HG03025 (cell line): ENCODE results near the gene CNOT10.
"Not testable (repeated sequence)": the region's sequence is repeated elsewhere in the genome, so short reads cannot be mapped to it uniquely, and the experiment has no call there.

Experiments used
- ATAC-seq: cut with Tn5 transposase; IDR thresholded peaks from one replicate; pipeline ENCODE4 v1.9.1; 2021; ENCODE audit warnings: mild to moderate bottlenecking, moderate library complexity; ENCODE audit not compliant: unreplicated experiment, low FRiP score

Gene CNOT10

DNA sequence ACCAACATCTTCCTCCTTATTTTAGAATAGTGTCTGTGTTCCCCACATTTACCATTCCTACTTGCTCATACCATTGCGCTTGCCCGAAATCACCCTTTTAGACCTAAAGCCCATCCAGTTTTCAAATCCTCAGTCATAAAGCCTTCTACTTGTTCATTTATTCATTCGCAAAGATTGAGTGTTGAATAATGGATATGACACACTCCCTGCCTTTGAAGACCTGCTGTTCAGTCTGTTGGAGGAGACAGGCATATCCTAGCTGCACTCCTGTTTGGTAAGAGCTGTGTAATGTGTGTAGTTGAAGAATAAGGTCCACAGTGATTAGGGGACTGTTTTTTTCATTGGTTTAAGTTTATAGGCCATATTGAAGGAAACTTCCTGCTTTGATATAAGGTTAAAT lies 1.7 kb downstream of the CNOT10 start:
- no peak for ATAC-seq

DNA sequence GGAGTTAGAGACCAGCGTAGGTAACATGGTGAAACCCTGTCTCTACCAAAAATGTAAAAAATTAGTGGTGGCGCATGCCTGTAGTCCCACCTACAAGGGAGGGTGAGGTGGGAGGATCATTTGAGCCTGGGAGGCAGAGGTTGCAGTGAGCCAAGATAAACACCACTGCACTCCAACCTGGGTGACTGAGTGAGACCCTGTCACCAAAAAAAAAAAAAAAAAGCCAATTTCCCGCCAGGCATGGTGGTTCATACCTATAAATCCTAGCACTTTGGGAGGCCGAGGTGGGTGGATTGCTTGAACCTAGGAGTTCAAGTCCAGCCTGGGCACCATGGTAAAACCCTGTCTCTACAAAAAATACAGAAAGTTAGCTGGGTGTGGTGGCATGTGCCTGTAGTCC lies 6.9 kb downstream of the CNOT10 start:
- ATAC-seq: no peak

DNA sequence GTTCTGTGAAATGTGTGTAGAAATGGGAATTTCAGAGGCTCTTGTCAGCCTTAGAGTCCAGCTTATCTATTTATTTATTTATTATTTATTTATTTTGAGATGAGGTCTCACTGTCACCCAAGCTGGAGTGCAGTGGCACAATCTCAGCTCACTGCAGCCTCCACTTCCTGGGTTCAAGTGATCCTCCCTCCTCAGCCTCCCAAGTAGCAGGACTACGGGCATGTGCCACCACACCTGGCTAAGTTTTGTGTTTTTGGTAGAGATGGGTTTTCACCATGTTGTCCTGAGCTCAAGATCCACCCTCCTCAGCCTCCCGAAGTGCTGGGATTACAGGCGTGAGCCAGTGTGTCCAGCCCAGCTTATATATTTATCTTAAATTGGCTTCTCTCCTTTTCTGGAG lies 11.5 kb downstream of the CNOT10 start:
- no peak for ATAC-seq

DNA sequence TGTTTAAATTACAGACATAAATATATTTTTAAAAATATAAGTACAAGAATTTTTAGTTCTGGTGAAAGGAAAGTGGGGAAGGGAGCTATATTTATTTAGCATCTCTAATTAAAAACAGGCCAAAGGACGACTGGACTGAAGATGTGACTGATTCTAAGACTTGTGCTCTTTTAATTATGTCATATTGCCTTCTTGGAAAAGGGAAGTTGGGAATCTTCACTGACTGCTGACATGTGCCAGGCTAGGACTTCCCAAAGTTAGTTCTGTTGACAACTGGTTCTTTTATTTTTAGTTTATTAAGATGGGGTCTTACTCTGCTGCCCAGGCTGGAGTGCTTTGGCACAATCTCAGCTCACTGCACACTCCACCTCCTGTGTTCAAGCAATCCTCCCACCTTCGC lies 13.5 kb downstream of the CNOT10 start:
- no peak for ATAC-seq

DNA sequence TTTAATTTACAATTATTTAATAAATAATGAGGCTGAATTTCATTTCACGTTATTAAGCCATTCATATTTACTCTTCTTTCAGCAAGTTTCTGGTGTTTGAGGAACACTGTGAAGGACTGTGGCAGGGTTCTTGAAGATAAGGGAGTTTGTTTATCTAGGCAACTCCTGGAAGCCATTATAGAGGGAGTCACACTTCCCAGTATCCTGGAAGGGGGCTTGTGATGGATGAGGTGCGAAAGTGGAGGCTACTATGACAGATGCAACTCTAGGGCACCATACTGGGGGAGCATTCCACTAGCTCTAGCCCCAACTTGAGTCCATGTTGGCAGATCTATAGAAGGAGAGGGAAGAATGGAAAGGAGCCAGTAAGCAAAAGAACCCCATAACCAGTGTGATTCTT lies 14.4 kb downstream of the CNOT10 start:
- ATAC-seq: no peak

DNA sequence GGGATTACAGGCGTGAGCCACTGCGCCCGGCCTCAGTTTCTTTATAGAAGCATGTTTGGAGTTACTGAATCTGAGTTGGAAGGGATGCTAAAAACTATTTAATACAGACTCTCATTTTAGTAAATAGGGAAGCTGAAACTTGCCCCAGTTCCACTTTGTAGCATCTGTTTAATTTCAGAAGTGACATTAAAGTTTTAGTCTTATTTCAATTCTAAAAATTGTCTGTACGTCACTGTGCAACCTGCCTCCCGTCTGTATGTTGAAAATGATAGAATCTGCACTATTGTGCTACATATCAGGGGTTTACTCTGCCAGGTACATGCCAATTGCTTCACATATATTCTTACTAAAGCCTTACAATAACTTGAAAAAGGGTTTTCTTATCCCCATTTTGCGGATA lies 15.3 kb downstream of the CNOT10 start:
- no peak for ATAC-seq

DNA sequence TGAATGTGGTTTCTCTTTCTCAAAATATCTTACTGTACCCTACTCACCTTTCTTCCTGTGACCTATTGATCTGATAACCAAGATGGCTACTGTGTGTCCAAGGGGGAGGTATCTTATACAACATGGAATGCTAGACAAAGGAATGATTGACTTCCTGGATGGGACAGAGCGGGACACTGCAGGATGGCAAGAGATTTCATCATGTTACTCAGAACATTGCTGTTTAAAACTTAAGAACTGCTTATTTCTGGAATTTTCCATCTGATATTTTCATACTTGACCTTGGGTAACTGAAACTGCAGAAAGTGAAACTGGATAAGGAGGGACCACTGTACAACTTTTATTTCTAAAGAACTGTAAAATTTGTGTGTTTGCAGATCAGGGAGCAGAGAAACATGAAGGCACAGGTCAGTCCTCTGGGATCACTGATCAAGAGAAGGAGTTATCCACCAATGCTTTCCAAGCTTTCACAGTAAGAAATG lies 18.5 kb downstream of the CNOT10 start:
- no peak for ATAC-seq

DNA sequence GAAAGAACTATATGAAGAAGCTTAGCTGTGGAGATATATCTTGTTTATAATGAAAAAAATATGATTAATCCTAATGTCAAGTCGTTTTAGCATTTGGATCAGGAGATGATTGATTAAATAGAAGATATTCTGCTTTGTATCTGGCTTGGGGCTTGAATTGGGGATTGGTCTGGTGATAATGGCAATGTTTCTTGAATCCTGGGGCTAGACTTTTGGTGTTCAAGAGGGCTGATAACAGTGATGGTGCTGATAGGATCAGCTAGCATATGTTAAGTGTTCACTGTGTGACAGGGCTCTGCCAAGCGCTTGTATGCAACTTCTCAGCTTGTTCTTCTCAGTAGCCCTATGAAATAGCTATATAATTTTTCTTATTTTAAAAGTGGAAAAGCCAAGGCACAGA lies 20.2 kb downstream of the CNOT10 start:
- ATAC-seq: no peak

DNA sequence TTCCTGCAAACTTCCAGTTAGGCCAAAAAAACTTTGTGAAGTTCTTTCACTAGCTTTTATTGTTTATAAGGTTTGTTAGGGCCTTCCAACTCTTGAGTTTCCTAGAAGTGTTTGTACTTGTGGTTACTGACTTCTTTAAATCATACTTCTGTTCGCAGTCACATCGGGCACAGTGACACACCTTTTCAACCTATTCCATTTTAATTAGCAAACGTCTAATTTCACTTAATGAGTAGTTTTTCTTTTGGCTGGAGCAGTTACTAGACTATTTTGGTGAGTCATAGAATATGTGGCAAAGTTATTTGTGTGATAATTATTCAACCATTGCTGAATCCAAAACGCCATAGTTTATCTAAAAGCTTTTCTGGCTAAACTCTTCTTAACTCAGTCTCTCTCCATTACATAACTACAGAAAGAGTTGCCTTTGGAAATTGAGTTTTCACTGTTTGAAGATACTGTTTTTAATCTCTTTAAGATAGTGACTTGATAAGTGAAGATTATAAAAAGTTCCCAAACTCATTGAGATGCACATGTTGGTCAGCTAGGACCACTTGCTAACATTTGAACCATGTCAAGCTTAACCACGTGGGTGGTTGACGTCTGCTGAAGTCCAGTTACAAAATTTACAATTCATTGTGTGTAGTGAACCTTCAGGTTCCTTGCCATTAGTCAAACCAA lies 21.5 kb downstream of the CNOT10 start:
- no peak for ATAC-seq

DNA sequence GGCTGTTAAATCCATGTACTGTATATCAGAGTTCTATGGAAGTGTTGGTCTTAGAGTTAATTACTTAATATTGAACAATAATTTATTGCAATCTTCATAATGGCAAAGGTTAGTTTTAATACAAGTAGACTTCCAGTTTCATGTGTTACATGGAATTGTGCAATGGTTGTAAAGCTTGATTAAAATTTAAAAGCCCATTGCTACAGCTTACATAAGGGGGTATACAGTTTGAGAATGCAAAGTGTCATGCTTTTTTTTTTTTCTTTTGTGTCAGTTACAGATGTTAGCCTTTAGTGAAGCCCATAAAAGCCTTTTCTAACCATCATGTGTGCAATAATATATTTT lies 22.0 kb downstream of the CNOT10 start:
- no peak for ATAC-seq

DNA sequence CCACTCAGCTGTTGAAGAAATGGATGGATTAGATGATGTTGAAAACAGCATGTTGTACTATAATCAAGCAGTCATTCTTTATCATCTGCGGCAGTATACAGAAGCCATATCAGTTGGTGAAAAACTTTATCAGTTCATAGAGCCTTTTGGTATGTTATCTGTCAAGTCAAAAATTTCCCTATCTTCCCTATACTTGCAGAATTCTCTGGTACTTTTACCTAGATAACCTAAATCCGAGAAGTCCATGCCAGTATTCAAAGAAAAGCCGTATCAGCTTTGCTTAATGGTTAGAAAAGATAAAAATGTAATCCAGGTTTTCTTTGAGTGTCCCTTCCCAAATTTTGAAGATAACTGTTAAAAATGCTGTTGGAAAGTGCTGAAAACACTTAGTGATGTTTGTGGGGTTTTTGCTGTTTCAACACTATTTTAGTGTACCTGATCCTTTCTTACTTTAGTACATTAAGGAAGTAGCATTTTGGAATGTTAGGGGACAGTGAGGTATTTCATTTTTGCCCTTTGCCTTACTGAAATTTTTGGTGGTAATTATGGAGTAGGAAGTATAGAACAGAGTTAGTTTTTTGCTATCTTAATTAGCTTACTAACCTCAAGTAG lies 23.8 kb downstream of the CNOT10 start:
- ATAC-seq: no peak

DNA sequence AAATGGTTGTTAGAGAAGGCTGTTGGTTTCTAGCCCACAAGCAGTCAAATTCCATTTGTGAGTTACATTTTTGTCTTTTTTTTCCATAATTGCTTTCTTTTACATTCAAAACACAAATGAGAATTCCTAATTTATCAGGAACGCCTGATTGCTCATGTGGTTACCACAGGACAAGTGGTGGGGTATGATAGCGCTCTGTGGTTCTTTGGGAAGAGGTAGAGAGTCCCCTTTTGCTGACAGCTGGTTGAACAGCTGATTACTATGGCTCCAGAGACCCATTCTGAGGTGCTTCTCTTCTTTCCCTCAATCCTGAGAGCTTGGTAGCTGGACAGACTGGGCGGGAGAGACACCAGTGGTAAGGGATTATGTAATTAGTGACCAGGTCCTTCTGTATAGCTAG lies 24.4 kb downstream of the CNOT10 start:
- ATAC-seq: no peak

DNA sequence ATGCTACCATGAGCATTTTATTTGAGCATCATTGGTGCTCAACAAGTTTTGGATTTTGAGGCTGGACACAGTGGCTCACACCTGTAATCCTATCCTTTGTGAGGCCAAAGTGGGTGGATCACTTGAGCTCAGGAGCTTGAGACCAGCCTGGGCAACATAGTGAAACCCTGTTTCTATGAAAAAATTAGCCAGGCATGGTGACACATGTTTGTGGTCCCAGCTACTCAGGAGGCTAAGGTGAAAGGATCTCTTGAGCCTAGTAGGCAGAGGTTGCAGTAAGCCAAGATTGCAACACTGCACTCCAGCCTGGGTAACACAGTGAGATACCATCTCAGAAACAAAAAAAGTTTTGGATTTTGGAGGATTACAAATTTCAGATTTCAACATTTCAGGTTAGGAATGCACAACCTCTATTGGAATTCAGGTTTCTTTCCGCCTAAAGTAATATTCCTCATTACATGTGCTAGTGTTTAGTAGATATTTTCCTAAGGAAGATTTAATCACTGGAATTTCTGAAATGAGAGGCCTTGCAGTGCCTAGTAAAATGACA lies 27.6 kb downstream of the CNOT10 start:
- no peak for ATAC-seq

DNA sequence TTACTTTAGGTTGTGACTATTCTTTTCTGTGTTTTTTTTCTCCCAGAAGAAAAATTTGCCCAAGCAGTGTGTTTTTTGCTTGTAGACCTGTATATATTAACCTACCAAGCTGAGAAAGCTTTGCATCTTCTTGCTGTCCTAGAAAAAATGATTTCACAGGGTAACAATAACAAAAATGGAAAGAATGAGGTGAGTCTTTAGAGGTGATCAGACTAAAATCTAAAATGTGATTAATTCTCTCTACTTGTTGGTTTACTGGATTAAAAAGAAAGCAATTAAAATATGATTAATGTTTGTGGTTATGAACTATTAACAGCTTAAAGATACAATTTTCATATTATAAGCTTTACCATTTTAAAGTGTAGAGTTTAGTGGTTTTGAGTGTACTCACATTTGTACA lies 28.2 kb downstream of the CNOT10 start:
- ATAC-seq: no peak

DNA sequence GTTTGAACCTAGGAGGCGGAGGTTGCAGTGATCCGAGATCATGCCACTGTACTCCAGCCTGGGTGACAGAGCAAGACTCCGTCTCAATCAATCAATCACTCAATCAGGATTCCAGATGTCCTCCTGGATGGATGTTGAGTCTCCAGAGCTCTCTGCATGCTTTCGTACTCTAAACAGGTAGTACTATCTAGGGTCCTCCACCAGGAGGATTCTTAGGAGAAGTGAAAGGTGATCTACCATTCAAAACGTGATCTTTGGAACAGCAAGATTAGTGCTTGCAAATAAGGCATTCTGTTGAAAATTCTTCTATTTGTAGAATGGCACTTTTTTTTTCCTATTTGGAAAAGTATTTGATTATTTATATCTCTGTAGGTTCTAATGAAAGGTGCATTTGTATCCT lies 34.3 kb downstream of the CNOT10 start:
- no peak for ATAC-seq

DNA sequence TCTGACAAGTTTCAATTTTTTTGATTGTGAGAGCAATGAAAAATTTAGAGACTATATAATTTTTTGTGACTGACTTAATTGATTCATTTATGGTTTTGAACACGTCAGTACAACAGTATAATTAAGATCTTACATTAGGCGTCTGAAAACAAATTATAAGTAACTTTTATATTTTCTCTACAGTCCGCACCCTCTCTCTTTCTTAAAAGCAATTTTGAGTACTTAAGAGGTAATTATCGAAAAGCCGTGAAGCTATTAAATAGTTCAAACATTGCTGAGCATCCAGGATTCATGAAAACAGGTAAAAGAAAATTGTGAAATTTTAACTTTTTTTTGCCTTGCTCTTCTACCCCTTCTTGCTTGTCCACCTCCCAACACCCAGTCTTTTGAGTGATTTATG lies 34.9 kb downstream of the CNOT10 start:
- no peak for ATAC-seq

DNA sequence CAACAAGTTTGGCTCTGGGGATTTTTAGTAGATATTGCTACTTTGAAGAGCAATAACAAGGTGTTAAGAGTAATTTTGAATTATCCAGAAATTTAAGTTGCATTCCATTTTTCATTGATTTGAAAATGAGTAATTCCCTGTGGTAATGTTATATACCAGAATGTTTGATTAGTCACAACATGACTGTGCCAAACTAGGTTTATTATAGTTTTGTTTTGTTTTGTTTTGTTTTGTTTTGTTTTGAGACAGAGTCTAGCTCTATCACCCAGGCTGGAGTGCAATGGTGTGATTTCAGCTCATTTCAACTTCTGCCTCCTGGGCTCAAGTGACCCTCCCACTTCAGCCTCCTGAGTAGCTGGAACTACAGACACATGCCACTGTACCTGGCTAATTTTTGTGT lies 40.7 kb downstream of the CNOT10 start:
- ATAC-seq: no peak

DNA sequence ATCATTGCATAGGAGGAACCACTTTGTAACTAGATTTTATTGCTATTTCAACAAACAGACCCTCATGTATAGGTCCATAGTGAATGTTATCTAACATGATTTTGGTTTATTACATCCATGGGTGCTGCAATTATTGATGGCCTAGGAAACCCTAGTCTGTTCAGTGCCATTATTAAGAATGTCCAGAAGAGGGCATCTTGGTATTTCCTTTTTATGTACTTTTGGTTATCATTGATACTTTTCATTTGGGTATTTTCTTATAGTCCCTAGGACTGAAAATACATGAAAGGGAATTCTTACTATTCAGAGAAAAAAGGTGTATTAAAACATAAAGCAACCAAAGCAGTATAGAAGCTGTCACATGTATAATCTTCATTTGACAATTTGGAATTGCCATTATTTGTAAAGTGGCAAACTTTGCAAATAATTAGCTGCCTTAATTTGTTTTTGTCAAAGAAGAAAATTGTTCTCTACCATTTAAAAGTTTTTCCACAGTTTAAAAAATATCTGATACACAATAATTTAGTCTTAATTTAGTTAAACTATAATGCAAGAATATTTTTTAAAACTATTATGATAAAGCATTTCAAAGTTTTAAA lies 48.7 kb downstream of the CNOT10 start:
- no peak for ATAC-seq

DNA sequence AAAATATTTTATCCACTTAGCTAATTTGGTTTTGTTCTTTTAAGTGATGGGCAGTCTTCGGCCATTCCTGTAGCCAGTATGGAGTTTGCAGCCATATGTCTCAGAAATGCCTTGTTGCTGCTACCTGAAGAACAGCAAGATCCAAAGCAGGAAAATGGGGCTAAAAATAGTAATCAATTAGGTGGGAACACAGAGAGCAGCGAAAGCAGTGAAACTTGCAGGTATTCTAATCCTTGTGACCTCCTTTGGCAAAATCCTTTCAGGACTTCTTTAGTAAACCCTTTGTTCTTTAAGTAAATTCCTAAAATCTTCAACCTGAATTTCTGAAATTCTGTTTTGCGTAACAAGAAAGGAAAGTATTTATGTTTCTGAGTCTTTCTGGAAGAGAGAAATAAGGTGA lies 49.8 kb downstream of the CNOT10 start:
- ATAC-seq: no peak

DNA sequence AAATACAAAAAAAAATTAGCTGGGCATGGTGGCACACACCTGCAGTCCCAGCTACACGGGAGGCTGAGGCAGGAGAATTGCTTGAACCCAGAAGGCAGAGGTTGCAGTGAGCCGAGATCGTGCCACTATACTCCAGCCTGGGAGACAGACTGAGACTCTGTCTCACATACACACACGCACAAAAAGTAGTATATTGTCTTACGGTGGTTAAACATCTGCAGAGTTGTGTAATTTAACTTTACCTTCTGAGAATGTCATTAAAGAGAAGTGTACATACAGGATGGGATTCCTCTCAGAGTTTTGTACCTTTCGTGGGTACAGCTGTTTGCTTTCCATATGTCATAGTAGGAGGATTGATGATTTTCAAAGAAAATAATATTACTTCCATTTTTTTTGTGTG lies 58.5 kb downstream of the CNOT10 start:
- not testable (repeated sequence) for ATAC-seq

DNA sequence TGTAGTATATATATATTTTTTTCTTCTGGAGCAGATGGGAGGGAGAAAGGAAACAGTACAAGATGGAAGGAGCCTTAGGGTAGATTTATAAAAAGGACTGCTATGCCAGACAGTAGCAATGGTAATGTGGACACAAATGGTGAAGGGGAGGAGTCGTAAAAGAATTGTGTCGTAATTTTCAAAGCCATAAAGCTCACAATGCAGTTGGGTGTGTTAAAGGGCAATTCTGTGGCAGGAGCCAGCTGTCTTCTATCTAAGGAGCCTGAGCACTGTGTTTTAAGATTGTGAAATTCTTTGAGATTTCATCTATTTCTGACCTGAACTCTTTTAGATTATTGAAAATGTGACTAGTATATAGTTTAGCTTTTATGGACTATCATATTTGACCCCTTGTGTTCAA lies 58.9 kb downstream of the CNOT10 start:
- no peak for ATAC-seq

DNA sequence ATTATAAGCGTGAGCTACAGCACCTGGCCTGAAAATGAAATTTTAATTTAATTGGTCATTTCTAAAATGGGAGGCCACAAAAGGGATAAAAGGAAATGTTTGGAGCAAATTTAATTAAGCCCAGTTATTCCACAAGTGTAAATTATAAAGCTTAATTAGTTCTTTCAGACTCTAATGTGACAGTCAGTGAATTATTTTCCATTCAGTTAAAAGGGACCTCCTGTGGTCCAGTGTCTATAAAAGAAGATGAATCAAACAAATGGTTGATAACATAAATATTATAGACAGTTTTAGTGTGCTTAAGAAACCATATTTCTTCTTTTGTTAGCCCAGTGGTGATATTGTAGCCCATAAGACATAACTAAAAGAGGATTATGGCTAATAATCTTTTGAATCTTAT lies 66.4 kb downstream of the CNOT10 start:
- ATAC-seq: no peak
